Sigmoid colon (tissue), 7 donors: Measurements from ENCODE around the gene DROSHA. TPM values are rescaled to one million over a fixed set of nuclear protein-coding genes. Genes with fewer than 3 reads are reported as not detected.

Experiments
- DNase-seq: peaks from one replicate; pipeline ENCODE4 v3.0.0-alpha.2; 2019
- H3K27ac ChIP-seq, 4 donors: fragments of 200-600 bp; sonication (generic); one replicate each; pipeline ENCODE4 v1.5.1; 2016 to 2019; ENCODE audit warnings: mild to moderate bottlenecking in 1 of 4
- H3K27me3 ChIP-seq, 3 donors: fragments of 200-600 bp; sonication (generic); one replicate each; pipeline ENCODE4 v1.5.1; 2019; ENCODE audit warnings: mild to moderate bottlenecking in 1 of 3
- H3K36me3 ChIP-seq, 4 donors: fragments of 200-600 bp; sonication (generic); one replicate each; pipeline ENCODE4 v1.5.1; 2016 to 2019
- H3K4me1 ChIP-seq, 4 donors: fragments of 200-600 bp; sonication (generic); one replicate each; pipeline ENCODE4 v1.5.1; 2017 to 2019
- H3K4me3 ChIP-seq, 4 donors: fragments of 200-600 bp; sonication (generic); one replicate each; pipeline ENCODE4 v1.5.1; 2017 to 2019; ENCODE audit warnings: mild to moderate bottlenecking in 2 of 4, moderate library complexity in 1 of 4
- H3K9me3 ChIP-seq, 4 donors: fragments of 200-600 bp in 3 of 4; sonication (generic) in 3 of 4; one replicate each; pipeline versions ENCODE4 v1.5.1 to v1.6.1; 2013 to 2019
- CTCF ChIP-seq, 4 experiments: fragments of 450-650 bp in 3 of 4; fragments of 200-600 bp in 1 of 4; IDR thresholded peaks; one replicate each; pipeline ENCODE4 v1.5.1; 2016 to 2019; ENCODE audit warnings: antibody characterized with exemption in 4 of 4, mild to moderate bottlenecking in 3 of 4, moderate library complexity in 2 of 4
- EP300 ChIP-seq, 4 donors: sonication (generic); formaldehyde crosslinking; IDR thresholded peaks; one replicate each; pipeline ENCODE4 v1.6.1; 2017; ENCODE audit warnings: antibody characterized with exemption in 4 of 4
- POLR2A ChIP-seq, 2 donors: fragments of 450-650 bp; IDR thresholded peaks; one replicate each; pipeline ENCODE4 v1.6.1; 2016; ENCODE audit warnings: antibody characterized with exemption in 2 of 2, mild to moderate bottlenecking in 2 of 2, moderate library complexity in 2 of 2
- POLR2AphosphoS5 ChIP-seq, 4 donors: sonication (generic); formaldehyde crosslinking; IDR thresholded peaks; one replicate each; pipeline ENCODE4 v1.6.1; 2017; ENCODE audit warnings: antibody characterized with exemption in 4 of 4
- WGBS, 2 donors: extraction: QIAGEN DNeasy Blood & Tissue Kit; methylation state at CpG; one replicate each; pipeline ENCODE4 v1.1.7; 2013; 5-methylcytosine and 5-hydroxymethylcytosine counted together
- intact Hi-C: fragments of 100-400 bp; cut with DNase I; formaldehyde crosslinking; loops from one replicate; pipeline ENCODE4 v1.15.1; 2023
- polyA plus RNA-seq, 3 donors: library from polyadenylated mRNA; stranded (reverse); fragments of 200-250 nt; gene quantifications; one replicate each; pipeline ENCODE4 v1.2.3, GENCODE V29; 2013
- total RNA-seq, 4 donors: library from RNA; depleted of rRNA; stranded (reverse); fragments of >200 nt; gene quantifications; one replicate each; pipeline ENCODE4 v1.1.0, GENCODE V29; 2016
- donor health status: healthy with polysubstance abuse.
- donor health status: Bipolar disorder and iron deficiency.
- donor health status: healthy.

DROSHA gene
- total and polyA plus RNA-seq, 7 donors: 17.3 to 57.6 (median 28.6) TPM

- 60 to 61% methylated on average over 1 of the region's 1 CpG for WGBS, 2 donors
- H3K4me3 ChIP-seq: no peak overlapping the region
- intact Hi-C loops: no loop called here
- peaks cover 0 to 14% (median 11%) of the 10 kb centered on the region in 4 donors for H3K4me1 ChIP-seq
- no peak for DNase-seq
- TF ChIP-seq POLR2A (IDR thresholded peaks at IDR 0.05): no peak
- no peak for TF ChIP-seq POLR2AphosphoS5 (IDR thresholded peaks at IDR 0.05)
- no peak for TF ChIP-seq EP300 (IDR thresholded peaks at IDR 0.05)
- no peak for TF ChIP-seq CTCF (IDR thresholded peaks at IDR 0.05)
- H3K27me3 ChIP-seq: no peaks in the 10 kb centered on the region
- no peaks in the 10 kb centered on the region for H3K36me3 ChIP-seq
- H3K27ac ChIP-seq: no peak overlapping the region
- no peaks in the 10 kb centered on the region for H3K9me3 ChIP-seq
Observed at GRCh38 chr5:31372124-31372523, 159.8 kb downstream of the DROSHA start.

- WGBS, 2 donors: 73 to 77% methylated on average over 5 of the region's 5 CpGs
- Histone ChIP-seq H3K36me3 (no peaks in the 10 kb centered on the region), H3K4me1 (peaks cover 0 to 36% (median 26%) of the 10 kb centered on the region in 4 donors), H3K27me3 (no peaks in the 10 kb centered on the region), H3K27ac (no peak overlapping the region), H3K9me3 (no peaks in the 10 kb centered on the region), H3K4me3 (no peak overlapping the region)
- intact Hi-C loops: no loop called here
- no peak for DNase-seq
- TF ChIP-seq POLR2AphosphoS5 (IDR thresholded peaks at IDR 0.05) (no peak), EP300 (IDR thresholded peaks at IDR 0.05) (no peak), POLR2A (IDR thresholded peaks at IDR 0.05) (no peak), CTCF (IDR thresholded peaks at IDR 0.05) (no peak)
Observed at GRCh38 chr5:31366941-31367340, 165.0 kb downstream of the DROSHA start.

- DNase-seq: no peak
- WGBS, 2 donors: 92 to 96% methylated on average over 3 of the region's 3 CpGs
- Histone ChIP-seq H3K4me1 (peaks cover 0 to 47% (median 37%) of the 10 kb centered on the region in 4 donors), H3K36me3 (no peaks in the 10 kb centered on the region), H3K4me3 (no peak overlapping the region), H3K9me3 (no peaks in the 10 kb centered on the region), H3K27ac (no peak overlapping the region), H3K27me3 (no peaks in the 10 kb centered on the region)
- no peak for TF ChIP-seq POLR2AphosphoS5 (IDR thresholded peaks at IDR 0.05)
- intact Hi-C loops: no loop called here
Observed at GRCh38 chr5:31365776-31366175, 166.1 kb downstream of the DROSHA start.

GRCh38 chr5:31364881-31365636, 166.8 kb downstream of the DROSHA start:
- WGBS, 2 donors: 86 to 87% methylated on average over 2 of the region's 2 CpGs
- intact Hi-C loops: no loop called here
- H3K27me3 ChIP-seq: no peaks in the 10 kb centered on the region

More at GRCh38 chr5:31364881-31365636, 166.8 kb downstream of the DROSHA start:
- Histone ChIP-seq H3K9me3 (no peaks in the 10 kb centered on the region), H3K4me1 (peaks cover 0 to 50% (median 37%) of the 10 kb centered on the region in 4 donors), H3K4me3 (no peak overlapping the region), H3K27ac (no peak overlapping the region), H3K36me3 (no peaks in the 10 kb centered on the region)
- TF ChIP-seq POLR2A (IDR thresholded peaks at IDR 0.05) (no peak), EP300 (IDR thresholded peaks at IDR 0.05) (no peak), CTCF (IDR thresholded peaks at IDR 0.05) (no peak), POLR2AphosphoS5 (IDR thresholded peaks at IDR 0.05) (no peak)
- no peak for DNase-seq
